CD4-positive, alpha-beta memory T cell (primary cell): Measurements from ENCODE around the gene ST3GAL3. TPM values are rescaled to one million over a fixed set of nuclear protein-coding genes. Genes with fewer than 3 reads are reported as not detected.

Source experiments
- CTCF ChIA-PET: fragments of 350-600 bp; sonication (Branson Sonifier 250); formaldehyde crosslinking; loops from one replicate; lab custom pipeline; 2021; ENCODE audit warnings: inconsistent platforms; ENCODE audit not compliant: partially characterized antibody; lab: Charles Lee
- POLR2A ChIA-PET: fragments of 350-600 bp; sonication (Branson Sonifier 250); formaldehyde crosslinking; loops from one replicate; lab custom pipeline; 2021; ENCODE audit not compliant: partially characterized antibody; lab: Charles Lee
- DNase-seq, 5 donors: peaks; one replicate each; pipeline versions ENCODE4 v3.0.0 to v3.0.0-alpha.2; 2020 to 2022; ENCODE audit warnings: mixed read lengths in 1 of 5
- H3K27ac ChIP-seq: one replicate; pipeline ENCODE4 v1.7.0; 2013; ENCODE audit warnings: low read depth, low read length
- H3K27me3 ChIP-seq: 2 replicates; pipeline ENCODE4 v1.7.0; 2013; ENCODE audit warnings: mild to moderate bottlenecking, low read length, moderate library complexity; ENCODE audit not compliant: insufficient read depth
- H3K36me3 ChIP-seq: 2 replicates; pipeline ENCODE4 v1.7.0; 2013; ENCODE audit warnings: mild to moderate bottlenecking, low read length, moderate library complexity; ENCODE audit not compliant: insufficient read depth
- H3K4me1 ChIP-seq: 2 replicates; pipeline ENCODE4 v1.7.0; 2013; ENCODE audit warnings: mild to moderate bottlenecking, low read length, moderate library complexity; ENCODE audit not compliant: insufficient read depth
- H3K4me3 ChIP-seq, 2 donors: one replicate each; pipeline ENCODE4 v1.7.0; 2013; ENCODE audit warnings: low read length in 2 of 2, mild to moderate bottlenecking in 1 of 2
- H3K9me3 ChIP-seq, 2 donors: one replicate each; pipeline ENCODE4 v1.7.0; 2013; ENCODE audit warnings: low read length in 2 of 2, control low read depth in 1 of 2; ENCODE audit not compliant: control insufficient read depth in 1 of 2
- H3K27ac Mint-ChIP-seq, 7 donors: one replicate each; pipeline ENCODE4 v1.8.0; 2020 to 2021; ENCODE audit warnings: mixed read lengths in 7 of 7, mild to moderate bottlenecking in 6 of 7, inconsistent platforms in 3 of 7, moderate library complexity in 3 of 7
- H3K27me3 Mint-ChIP-seq, 2 donors: one replicate each; pipeline ENCODE4 v1.8.0; 2020 to 2021; ENCODE audit warnings: mixed read lengths in 2 of 2
- H3K36me3 Mint-ChIP-seq, 2 donors: one replicate each; pipeline ENCODE4 v1.8.0; 2020 to 2021; ENCODE audit warnings: mixed read lengths in 2 of 2, inconsistent platforms in 1 of 2, mild to moderate bottlenecking in 1 of 2
- H3K4me1 Mint-ChIP-seq, 4 donors: one replicate each; pipeline ENCODE4 v1.8.0; 2020 to 2021; ENCODE audit warnings: mixed read lengths in 4 of 4, mild to moderate bottlenecking in 1 of 4
- H3K4me3 Mint-ChIP-seq, 8 donors: one replicate each; pipeline ENCODE4 v1.8.0; 2020 to 2021; ENCODE audit warnings: mixed read lengths in 8 of 8, mild to moderate bottlenecking in 7 of 8, moderate library complexity in 6 of 8, inconsistent platforms in 3 of 8
- H3K9me3 Mint-ChIP-seq, 8 donors: one replicate each; pipeline ENCODE4 v1.8.0; 2020 to 2021; ENCODE audit warnings: mixed read lengths in 8 of 8, mild to moderate bottlenecking in 5 of 8, inconsistent platforms in 3 of 8, moderate library complexity in 1 of 8
- intact Hi-C: fragments of 100-400 bp; cut with micrococcal nuclease; formaldehyde crosslinking; loops from one replicate; pipeline ENCODE4 v1.15.1; 2023
- polyA plus RNA-seq, 2 donors: library from polyadenylated mRNA; unstranded; fragments of 300-500 nt; fragmentation: Illumina TruSeq; gene quantifications; one replicate each; pipeline ENCODE4 v1.2.3, GENCODE V29; 2021
- total RNA-seq, 2 experiments: library from RNA; stranded (reverse); gene quantifications; one replicate each; pipeline ENCODE4 v1.2.3, GENCODE V29; 2021

The ST3GAL3 gene
- total and polyA plus RNA-seq, 4 experiments from 2014 or later: 6.1 to 29.6 (median 16.3) TPM

- no peaks in the 10 kb centered on the region for H3K4me1 Mint-ChIP-seq
- Histone ChIP-seq H3K4me3 (no peak overlapping the region), H3K27ac (no peak overlapping the region), H3K27me3 (no peaks in the 10 kb centered on the region), H3K4me1 (no peaks in the 10 kb centered on the region), H3K9me3 (no peaks in the 10 kb centered on the region), H3K36me3 (no peaks in the 10 kb centered on the region)
- peaks cover 0 to 2% of the 10 kb centered on the region in 2 donors for H3K36me3 Mint-ChIP-seq
- no peak overlapping the region for H3K4me3 Mint-ChIP-seq
- no peaks in the 10 kb centered on the region for H3K9me3 Mint-ChIP-seq
- intact Hi-C loops: no loop called here
- POLR2A ChIA-PET: no interaction called here
- H3K27me3 Mint-ChIP-seq: no peaks in the 10 kb centered on the region
- no peak for DNase-seq
- CTCF ChIA-PET: interaction anchor here (1.5 kb wide), 1 partner anchor 52 kb away, joined by 5 read pairs; no protein-coding TSS in a partner anchor
- no peak overlapping the region for H3K27ac Mint-ChIP-seq
Observed at GRCh38 chr1:43883321-43883720, 176.0 kb downstream of the ST3GAL3 start.

GRCh38 chr1:43885279-43885801 is 178.0 kb downstream of the ST3GAL3 start:
- Histone ChIP-seq H3K36me3 (no peaks in the 10 kb centered on the region), H3K27me3 (no peaks in the 10 kb centered on the region), H3K4me1 (no peaks in the 10 kb centered on the region), H3K4me3 (no peak overlapping the region), H3K9me3 (no peaks in the 10 kb centered on the region), H3K27ac (no peak overlapping the region)
- no peak for DNase-seq
- peaks cover 0 to 2% of the 10 kb centered on the region in 2 donors for H3K36me3 Mint-ChIP-seq
- H3K27me3 Mint-ChIP-seq: no peaks in the 10 kb centered on the region
- H3K4me3 Mint-ChIP-seq: no peak overlapping the region
- no peaks in the 10 kb centered on the region for H3K4me1 Mint-ChIP-seq
- H3K27ac Mint-ChIP-seq: peak overlapping the region in 1 of 7 donors; percentile 11
- ChIA-PET CTCF (no interaction called here), POLR2A (no interaction called here)
- H3K9me3 Mint-ChIP-seq: no peaks in the 10 kb centered on the region
- intact Hi-C loops: no loop called here

GRCh38 chr1:43887748-43888147 is 180.4 kb downstream of the ST3GAL3 start:
- no peaks in the 10 kb centered on the region for H3K9me3 Mint-ChIP-seq
- intact Hi-C loops: no loop called here
- no peaks in the 10 kb centered on the region for H3K4me1 Mint-ChIP-seq
- no peak overlapping the region for H3K4me3 Mint-ChIP-seq
- no peaks in the 10 kb centered on the region for H3K27me3 Mint-ChIP-seq
- no peak overlapping the region for H3K27ac ChIP-seq
- no peaks in the 10 kb centered on the region for H3K9me3 ChIP-seq
- H3K27me3 ChIP-seq: no peaks in the 10 kb centered on the region
- H3K36me3 Mint-ChIP-seq: no peaks in the 10 kb centered on the region
- no peak overlapping the region for H3K4me3 ChIP-seq
- DNase-seq: no peak
- POLR2A ChIA-PET: no interaction called here
- CTCF ChIA-PET: no interaction called here
- H3K4me1 ChIP-seq: no peaks in the 10 kb centered on the region
- no peak overlapping the region for H3K27ac Mint-ChIP-seq
- H3K36me3 ChIP-seq: no peaks in the 10 kb centered on the region

- Mint-ChIP-seq H3K4me1 (no peaks in the 10 kb centered on the region), H3K27me3 (no peaks in the 10 kb centered on the region), H3K27ac (no peak overlapping the region), H3K36me3 (peaks cover 16 to 21% of the 10 kb centered on the region in 2 donors), H3K4me3 (no peak overlapping the region), H3K9me3 (no peaks in the 10 kb centered on the region)
- H3K4me1 ChIP-seq: no peaks in the 10 kb centered on the region
- DNase-seq: no peak
- ChIA-PET CTCF (no interaction called here), POLR2A (no interaction called here)
- H3K27ac ChIP-seq: no peak overlapping the region
- intact Hi-C loops: no loop called here
- no peak overlapping the region for H3K4me3 ChIP-seq
- no peaks in the 10 kb centered on the region for H3K27me3 ChIP-seq
- H3K36me3 ChIP-seq: no peaks in the 10 kb centered on the region
- no peaks in the 10 kb centered on the region for H3K9me3 ChIP-seq
Observed at GRCh38 chr1:43890815-43891214, 183.5 kb downstream of the ST3GAL3 start.

GRCh38 chr1:43893006-43893405 is 185.7 kb downstream of the ST3GAL3 start:
- H3K27me3 ChIP-seq: no peaks in the 10 kb centered on the region
- no peak overlapping the region for H3K27ac ChIP-seq
- CTCF ChIA-PET: no interaction called here
- H3K36me3 Mint-ChIP-seq: peaks cover 27 to 29% of the 10 kb centered on the region in 2 donors
- no peak for DNase-seq
- H3K9me3 ChIP-seq: no peaks in the 10 kb centered on the region
- H3K27ac Mint-ChIP-seq: no peak overlapping the region
- intact Hi-C loops: no loop called here
- H3K4me1 ChIP-seq: no peaks in the 10 kb centered on the region
- peaks cover 3% of the 10 kb centered on the region for H3K36me3 ChIP-seq
- H3K4me3 Mint-ChIP-seq: no peak overlapping the region
- H3K9me3 Mint-ChIP-seq: no peaks in the 10 kb centered on the region
- H3K4me1 Mint-ChIP-seq: no peaks in the 10 kb centered on the region
- H3K4me3 ChIP-seq: no peak overlapping the region
- no peaks in the 10 kb centered on the region for H3K27me3 Mint-ChIP-seq
- POLR2A ChIA-PET: no interaction called here

- no peaks in the 10 kb centered on the region for H3K4me1 Mint-ChIP-seq
- ChIA-PET CTCF (no interaction called here), POLR2A (no interaction called here)
- Histone ChIP-seq H3K27ac (no peak overlapping the region), H3K27me3 (no peaks in the 10 kb centered on the region), H3K4me3 (no peak overlapping the region), H3K9me3 (no peaks in the 10 kb centered on the region), H3K36me3 (peaks cover 7% of the 10 kb centered on the region), H3K4me1 (no peaks in the 10 kb centered on the region)
- H3K9me3 Mint-ChIP-seq: no peaks in the 10 kb centered on the region
- H3K36me3 Mint-ChIP-seq: peaks cover 36 to 46% of the 10 kb centered on the region in 2 donors
- no peak for DNase-seq
- no peaks in the 10 kb centered on the region for H3K27me3 Mint-ChIP-seq
- intact Hi-C loops: no loop called here
- H3K4me3 Mint-ChIP-seq: no peak overlapping the region
- no peak overlapping the region for H3K27ac Mint-ChIP-seq
Observed at GRCh38 chr1:43898981-43899380, 191.6 kb downstream of the ST3GAL3 start.

GRCh38 chr1:43900386-43900785 is 193.1 kb downstream of the ST3GAL3 start:
- Histone ChIP-seq H3K4me3 (no peak overlapping the region), H3K27me3 (no peaks in the 10 kb centered on the region), H3K9me3 (no peaks in the 10 kb centered on the region), H3K27ac (no peak overlapping the region), H3K4me1 (no peaks in the 10 kb centered on the region), H3K36me3 (peaks cover 7% of the 10 kb centered on the region)
- Mint-ChIP-seq H3K4me1 (no peaks in the 10 kb centered on the region), H3K4me3 (peak overlapping the region in 1 of 8 donors; percentile 24), H3K9me3 (no peaks in the 10 kb centered on the region), H3K36me3 (peaks cover 23 to 34% of the 10 kb centered on the region in 2 donors), H3K27ac (peak overlapping the region in 1 of 7 donors; percentile 80), H3K27me3 (no peaks in the 10 kb centered on the region)
- DNase-seq: no peak
- ChIA-PET POLR2A (no interaction called here), CTCF (no interaction called here)
- intact Hi-C loops: no loop called here
